A673 (cell line): Measurements from ENCODE around the gene NRP2. TPM values are rescaled to one million over a fixed set of nuclear protein-coding genes. Genes with fewer than 3 reads are reported as not detected.

Experiments
- BruUV-seq: library from RNA; stranded (reverse); fragments of 400-500 nt; replicated peaks from 2 replicates; lab custom pipeline; 2021; lab: Mats Ljungman, UMichigan
- CTCF ChIA-PET: fragments of 300-600 bp; sonication (Branson Sonifier 250); formaldehyde crosslinking; loops from one replicate; lab custom pipeline; 2022; ENCODE audit warnings: antibody characterized with exemption; lab: Charles Lee
- POLR2A ChIA-PET: fragments of 300-600 bp; sonication (Branson Sonifier 250); formaldehyde crosslinking; loops from one replicate; lab custom pipeline; 2022; ENCODE audit warnings: antibody characterized with exemption; ENCODE audit not compliant: low non-redundant PET; lab: Charles Lee
- DNase-seq: peaks from one replicate; pipeline ENCODE4 v3.0.0-alpha.2; 2015; ENCODE audit warnings: low spot score
- H3K27ac ChIP-seq: fragments of 200-600 bp; sonication (generic); 2 replicates; pipeline ENCODE4 v1.5.1; 2016; ENCODE audit warnings: mixed run types, low read depth, mild to moderate bottlenecking, mixed read lengths, antibody characterized with exemption, low read length; ENCODE audit not compliant: poor library complexity, severe bottlenecking
- H3K27me3 ChIP-seq: fragments of 200-600 bp; sonication (generic); replicated peaks from 2 replicates; pipeline ENCODE4 v1.6.1; 2017; ENCODE audit warnings: mixed run types, low read depth, mild to moderate bottlenecking, mixed read lengths, antibody characterized with exemption, low read length; ENCODE audit not compliant: insufficient read depth, poor library complexity
- H3K36me3 ChIP-seq: fragments of 200-600 bp; sonication (generic); 2 replicates; pipeline ENCODE4 v1.6.1; 2016; ENCODE audit warnings: mixed run types, mild to moderate bottlenecking, mixed read lengths, antibody characterized with exemption, low read length; ENCODE audit not compliant: insufficient read depth, poor library complexity, severe bottlenecking
- H3K4me1 ChIP-seq: fragments of 200-600 bp; sonication (generic); 2 replicates; pipeline ENCODE4 v1.6.1; 2017; ENCODE audit warnings: mixed run types, mild to moderate bottlenecking, mixed read lengths, antibody characterized with exemption, low read length; ENCODE audit not compliant: insufficient read depth, poor library complexity, severe bottlenecking
- H3K4me3 ChIP-seq: fragments of 200-600 bp; sonication (generic); 2 replicates; pipeline ENCODE4 v1.5.1; 2016; ENCODE audit warnings: low read depth, mixed run types, mild to moderate bottlenecking, mixed read lengths, low read length; ENCODE audit not compliant: poor library complexity, severe bottlenecking
- H3K9me3 ChIP-seq: fragments of 200-600 bp; sonication (generic); 2 replicates; pipeline ENCODE4 v1.6.1; 2016; ENCODE audit warnings: mixed run types, low read depth, mild to moderate bottlenecking, mixed read lengths, antibody characterized with exemption, low read length; ENCODE audit not compliant: poor library complexity, severe bottlenecking
- CTCF ChIP-seq: fragments of 300-800, 200-600 bp; sonication (generic); conservative IDR thresholded peaks from 2 replicates; pipeline ENCODE4 v1.5.1; 2017; ENCODE audit warnings: low read depth, mild to moderate bottlenecking, antibody characterized with exemption, low read length, moderate library complexity, mixed read lengths
- EZH2 ChIP-seq: fragments of 200-600 bp; sonication (generic); IDR thresholded peaks from 2 replicates; pipeline ENCODE4 v1.6.1; 2017; ENCODE audit warnings: borderline replicate concordance, low read depth, mild to moderate bottlenecking, mixed read lengths, antibody characterized with exemption, low read length; ENCODE audit not compliant: poor library complexity, severe bottlenecking
- intact Hi-C: fragments of 100-400 bp; cut with micrococcal nuclease; formaldehyde crosslinking; loops from one replicate; pipeline ENCODE4 v1.10.0; 2022; ENCODE audit not compliant: unreplicated experiment
- total RNA-seq: library from RNA; stranded (reverse); gene quantifications from 2 replicates; pipeline ENCODE4 v1.2.3, GENCODE V29; 2021

NRP2 gene
- total RNA-seq, 1 experiment from 2014 or later: 4.0 TPM

- Histone ChIP-seq H3K27me3 (no peaks in the 10 kb centered on the region), H3K27ac (no peak overlapping the region), H3K4me1 (no peaks in the 10 kb centered on the region), H3K36me3 (no peaks in the 10 kb centered on the region), H3K9me3 (no peaks in the 10 kb centered on the region), H3K4me3 (no peak overlapping the region)
- TF ChIP-seq EZH2 (no peak), CTCF (no peak)
- BruUV-seq: no TSS peak
- intact Hi-C loops: no loop called here
- ChIA-PET CTCF (interaction anchor here (0.5 kb wide), 1 partner anchor 1739 kb away, joined by 6 read pairs; no protein-coding TSS in a partner anchor), POLR2A (no interaction called here)
- no peak for DNase-seq
Observed at GRCh38 chr2:205786976-205787375, 104.7 kb downstream of the NRP2 start.

- H3K27me3 ChIP-seq: no peaks in the 10 kb centered on the region
- H3K36me3 ChIP-seq: no peaks in the 10 kb centered on the region
- no peaks in the 10 kb centered on the region for H3K4me1 ChIP-seq
- H3K9me3 ChIP-seq: no peaks in the 10 kb centered on the region
- no peak overlapping the region for H3K4me3 ChIP-seq
- CTCF ChIA-PET: no interaction called here
- intact Hi-C loops: no loop called here
- no peak for TF ChIP-seq CTCF
- no peak for TF ChIP-seq EZH2
- H3K27ac ChIP-seq: no peak overlapping the region
- no peak for DNase-seq
- no TSS peak for BruUV-seq
- POLR2A ChIA-PET: no interaction called here
Observed at GRCh38 chr2:205787761-205788160, 105.5 kb downstream of the NRP2 start.

- CTCF ChIA-PET: no interaction called here
- BruUV-seq: no TSS peak
- POLR2A ChIA-PET: interaction anchor here (0.6 kb wide), 1 partner anchor 290 kb away, joined by 3 read pairs; no protein-coding TSS in a partner anchor
- no peak overlapping the region for H3K27ac ChIP-seq
- H3K4me1 ChIP-seq: no peaks in the 10 kb centered on the region
- H3K4me3 ChIP-seq: no peak overlapping the region
- no peak for DNase-seq
- H3K27me3 ChIP-seq: no peaks in the 10 kb centered on the region
- H3K36me3 ChIP-seq: no peaks in the 10 kb centered on the region
- intact Hi-C loops: no loop called here
- H3K9me3 ChIP-seq: no peaks in the 10 kb centered on the region
- no peak for TF ChIP-seq CTCF
- no peak for TF ChIP-seq EZH2
Observed at GRCh38 chr2:205789906-205790305, 107.6 kb downstream of the NRP2 start.
